A172 (cell line): ENCODE measurements around the gene ATAD3B. TPM values are rescaled to one million over a fixed set of nuclear protein-coding genes. Genes with fewer than 3 reads are reported as not detected.
"Not testable (repeated sequence)": the region's sequence is repeated elsewhere in the genome, so short reads cannot be mapped to it uniquely, and the experiment has no call there.

ENCODE experiments used
- DNase-seq: peaks from one replicate; pipeline ENCODE4 v3.0.0-alpha.2; 2015; ENCODE audit warnings: low spot score
- total RNA-seq: library from RNA; depleted of rRNA; stranded (reverse); fragments of >200 nt; shearing (Covaris generic); gene quantifications from 2 replicates; pipeline ENCODE4 v1.2.3, GENCODE V29; 2014; rRNA removed

Gene ATAD3B
- total RNA-seq: 8.0 and 12.0 TPM in 2 replicates

GRCh38 chr1:1471389-1472052 is at the start of gene ATAD3B:
Gene ATAD3B, plus strand, starts transcription at chr1:1471765. Its CDS starts 120 bp downstream, at chr1:1471885.
- DNase-seq: peak; percentile 69

DNA sequence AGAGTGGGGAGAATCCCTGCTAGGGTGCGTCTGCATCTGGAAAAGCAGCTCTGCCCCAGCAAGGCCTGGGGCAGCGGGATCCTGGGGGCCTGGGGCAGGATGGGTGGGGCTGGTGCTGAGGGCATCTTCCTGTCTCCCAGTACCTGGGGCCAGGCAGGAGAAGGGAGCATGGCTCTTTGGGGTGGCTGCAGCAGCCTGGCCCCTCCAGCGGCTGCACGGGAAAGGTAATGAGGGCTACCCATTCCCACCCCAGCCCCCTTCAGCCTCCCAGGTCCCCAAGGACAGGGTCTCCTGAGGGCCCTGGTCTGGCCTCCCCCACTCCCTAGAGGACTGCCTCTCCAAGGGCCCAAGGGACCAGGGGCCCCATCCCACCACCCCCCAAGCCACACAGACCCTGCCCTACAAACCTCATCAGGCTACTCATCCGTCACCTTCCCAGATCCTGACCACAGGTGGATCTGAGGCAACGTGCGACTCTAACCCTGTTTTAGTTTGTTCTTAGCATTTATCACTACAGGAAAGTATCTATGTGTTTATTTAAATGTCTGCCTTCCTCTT is 49.6 kb upstream of the ATAD3B start:
- no peak for DNase-seq

DNA sequence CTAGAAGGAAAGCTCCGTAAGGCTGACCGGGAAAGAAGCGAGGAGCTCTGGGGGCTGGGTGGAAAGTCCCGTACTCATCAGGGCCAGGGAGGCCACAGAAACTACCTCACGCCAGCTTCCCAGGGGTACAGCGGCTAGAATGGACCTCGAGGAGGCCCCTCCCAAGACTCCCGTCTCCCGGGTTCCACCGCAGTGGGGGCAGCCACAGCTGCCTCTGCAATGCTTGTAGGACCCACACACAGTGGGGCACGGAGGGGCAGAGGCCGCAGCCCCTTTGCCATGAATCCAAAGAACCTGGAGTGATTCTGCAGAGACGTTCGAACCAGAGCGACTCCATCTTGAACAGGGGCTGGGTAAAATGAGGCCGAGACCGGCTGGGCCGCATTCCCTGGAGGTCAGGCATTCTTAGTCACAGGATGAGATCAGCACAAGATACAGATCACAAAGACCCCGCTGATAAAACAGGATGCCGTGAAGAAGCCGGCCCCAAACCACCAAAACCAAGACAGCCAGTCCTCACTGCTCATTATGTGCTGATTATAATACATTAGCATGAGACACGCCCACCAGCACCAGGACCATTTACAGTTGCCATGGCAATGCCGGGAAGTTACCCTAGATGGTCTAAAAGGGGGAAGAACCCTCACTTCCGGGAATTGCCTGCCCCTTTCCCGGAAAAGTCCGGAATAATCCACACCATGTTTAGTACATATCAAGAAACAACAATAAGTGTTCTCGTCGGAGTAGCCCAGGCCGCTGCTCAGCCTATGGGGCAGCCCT is 48.9 kb upstream of the ATAD3B start:
- peak; percentile 43 for DNase-seq

- no peak for DNase-seq
These were observed 48.3 kb upstream of the ATAD3B start for GRCh38 chr1:1423245-1423597.

DNA sequence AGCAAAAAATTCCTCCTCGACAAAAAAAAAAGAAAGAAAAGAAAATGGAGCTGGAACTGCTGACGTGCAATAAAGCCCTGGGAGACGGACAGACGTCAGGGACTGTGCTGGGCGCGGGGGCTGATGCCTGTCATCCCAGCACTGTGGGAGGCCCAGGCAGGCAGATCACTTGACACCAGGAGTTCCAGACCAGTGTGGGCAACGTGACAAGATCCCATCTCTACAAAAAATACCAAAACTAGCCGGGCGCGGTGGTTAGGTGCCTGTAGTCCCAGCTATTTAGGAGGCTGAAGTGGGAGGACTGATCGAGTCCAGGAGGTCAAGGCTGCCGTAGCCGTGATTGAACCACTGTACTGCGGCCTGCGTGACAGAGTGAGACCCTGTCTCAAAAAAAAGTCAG is 46.9 kb upstream of the ATAD3B start:
- no peak for DNase-seq

GRCh38 chr1:1425426-1425752 is 46.2 kb upstream of the ATAD3B start:
- DNase-seq: no peak

- no peak for DNase-seq
These were observed 45.6 kb upstream of the ATAD3B start for GRCh38 chr1:1425753-1426495.

GRCh38 chr1:1426496-1427105 is 45.0 kb upstream of the ATAD3B start:
- no peak for DNase-seq

- DNase-seq: no peak
These were observed 44.3 kb upstream of the ATAD3B start for GRCh38 chr1:1427106-1427819.

DNA sequence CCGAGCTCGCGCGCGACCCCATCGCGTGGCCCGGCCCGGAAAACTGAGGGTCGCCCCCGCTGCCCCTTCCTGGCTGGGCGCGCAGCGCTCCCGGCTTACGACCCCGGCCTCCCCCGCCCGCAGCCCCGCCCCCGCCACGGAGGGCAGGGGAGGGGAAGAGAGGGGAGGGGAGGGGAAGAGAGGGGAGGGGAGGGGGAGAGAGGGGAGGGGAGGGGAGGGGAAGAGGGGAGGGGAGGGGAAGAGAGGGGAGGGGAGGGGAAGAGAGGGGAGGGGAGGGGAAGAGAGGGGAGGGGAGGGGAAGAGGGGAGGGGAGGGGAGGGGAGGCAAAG is 43.8 kb upstream of the ATAD3B start:
- DNase-seq: no peak

GRCh38 chr1:1428174-1428573 is 43.4 kb upstream of the ATAD3B start:
- no peak for DNase-seq

DNA sequence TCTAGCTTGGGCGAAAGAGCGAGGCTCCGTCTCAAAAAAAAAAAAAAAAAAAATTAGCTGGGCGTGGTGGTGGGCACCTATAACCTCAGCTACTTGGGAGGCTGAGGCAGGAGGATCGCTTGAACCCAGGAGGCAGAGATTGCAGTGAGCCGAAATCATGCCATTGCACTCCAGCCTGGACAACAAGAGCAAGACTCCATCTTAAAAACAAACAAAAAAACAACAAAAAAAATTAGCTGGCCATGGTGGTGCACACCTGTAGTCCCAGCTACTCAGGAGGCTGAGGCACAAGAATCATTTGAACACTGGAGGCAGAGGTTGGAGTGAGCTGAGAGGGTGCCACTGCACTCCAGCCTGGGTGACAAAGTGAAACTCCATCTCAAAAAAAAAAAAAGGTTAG is 42.6 kb upstream of the ATAD3B start:
- DNase-seq: not testable (repeated sequence)

- no peak for DNase-seq
These were observed 41.9 kb upstream of the ATAD3B start for GRCh38 chr1:1429671-1430073.

DNA sequence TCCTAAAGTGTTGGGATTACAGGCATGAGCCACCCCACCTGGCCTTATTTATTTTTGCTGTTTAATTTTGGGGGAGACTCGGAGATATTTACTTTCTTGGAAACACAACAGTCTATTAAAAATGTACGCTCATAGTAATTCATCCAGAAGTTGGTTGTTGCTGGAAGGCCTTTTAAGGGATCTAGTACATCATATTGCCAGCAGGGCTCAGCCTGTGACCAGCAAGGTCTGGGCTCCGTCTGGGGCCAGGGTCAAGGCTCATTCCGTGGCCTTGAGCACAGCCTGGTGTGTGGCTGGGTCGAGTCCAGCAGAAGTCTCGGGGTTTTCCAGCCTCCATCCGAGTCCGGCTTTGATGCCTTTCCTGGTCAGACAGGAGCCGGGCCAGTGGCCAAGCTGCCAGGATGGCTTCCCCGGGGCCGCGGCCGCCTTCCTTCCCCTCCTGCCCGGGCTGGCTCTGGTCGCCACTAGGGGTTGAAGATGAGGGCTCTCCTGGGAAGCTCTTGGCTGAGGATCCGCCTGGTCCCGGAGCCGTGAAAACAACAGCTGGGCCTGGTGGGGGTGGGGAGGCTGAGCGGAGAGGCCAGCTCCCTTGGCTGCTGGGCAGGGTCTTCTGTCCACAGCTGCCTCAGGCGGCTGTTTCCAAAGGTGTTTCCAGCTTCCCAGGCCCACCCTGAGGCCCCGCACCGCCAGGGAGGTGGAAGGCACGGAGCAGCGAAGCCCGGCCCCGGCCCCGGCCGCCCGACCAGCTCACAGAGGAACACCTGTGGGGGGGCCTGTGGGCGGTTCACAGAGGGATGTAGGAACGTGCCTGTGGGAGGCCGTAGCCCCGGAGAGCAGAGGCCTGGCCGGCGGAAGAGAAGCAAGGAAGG is 41.2 kb upstream of the ATAD3B start:
- DNase-seq: peak; percentile 46

DNA sequence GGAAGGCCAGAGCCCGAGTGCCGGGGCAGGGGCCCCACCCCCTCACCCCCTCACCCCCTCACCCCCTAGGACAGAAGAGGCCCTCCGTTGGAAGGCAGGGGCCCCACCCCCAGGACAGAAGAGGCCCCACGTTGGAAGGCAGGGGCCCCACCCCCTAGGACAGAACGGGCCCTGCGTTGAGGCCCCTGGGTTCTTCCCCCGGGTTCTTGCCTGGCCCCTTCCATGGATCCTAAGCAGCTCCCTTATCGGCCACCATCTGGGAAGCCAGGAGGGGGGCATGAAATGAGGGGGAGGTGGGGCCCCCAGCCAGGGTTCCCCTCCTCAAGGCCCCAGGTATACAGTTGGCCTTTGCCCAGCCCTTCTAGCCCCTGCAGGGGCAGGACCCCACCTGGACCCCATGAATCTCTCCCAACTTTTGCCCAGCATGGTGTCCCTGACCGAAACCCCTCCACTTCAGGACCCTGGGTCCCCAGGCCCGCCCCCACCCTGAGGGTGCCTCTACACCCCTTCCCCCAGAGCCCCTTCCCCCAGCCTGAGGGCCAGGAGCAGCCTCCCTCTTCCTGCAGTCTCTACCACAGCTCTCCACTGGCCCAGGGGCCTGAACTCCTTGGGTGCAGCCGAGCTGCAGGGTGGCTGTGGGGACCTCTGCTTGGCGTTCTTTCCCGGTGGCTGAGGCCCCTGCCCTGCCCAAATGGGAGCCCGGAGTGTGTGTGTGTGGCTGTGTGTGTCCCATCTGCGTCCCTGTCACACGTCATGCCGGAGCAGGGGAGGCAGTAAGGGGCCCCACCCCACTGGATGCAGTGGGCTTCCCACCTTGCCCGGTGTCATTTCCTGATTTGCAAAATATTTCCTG is 40.3 kb upstream of the ATAD3B start:
- DNase-seq: no peak

DNA sequence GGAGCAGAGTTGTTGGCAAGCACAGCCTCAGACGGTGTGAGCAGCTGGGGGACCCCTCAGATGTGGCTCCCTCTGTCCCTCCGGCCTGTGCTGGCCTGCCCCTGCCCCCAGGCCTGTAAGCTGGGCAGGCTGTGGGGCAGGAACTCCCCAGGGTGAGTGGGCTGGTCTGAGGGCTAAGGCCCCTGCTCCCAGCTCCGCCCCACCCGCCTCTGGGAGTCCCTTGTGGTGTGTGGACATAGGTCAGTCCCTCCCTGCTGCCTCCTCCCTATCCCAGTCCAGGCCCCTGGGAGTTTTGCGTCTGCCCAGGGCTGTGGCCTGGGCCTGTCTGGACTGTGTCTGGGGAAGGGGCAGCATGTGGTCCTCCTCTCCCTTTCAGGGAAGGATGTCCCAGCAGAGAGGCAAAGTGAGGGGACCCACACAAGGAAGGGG is 39.7 kb upstream of the ATAD3B start:
- peak; percentile 35 for DNase-seq

- no peak for DNase-seq
These were observed 39.2 kb upstream of the ATAD3B start for GRCh38 chr1:1432274-1432950.

- peak; percentile 70 for DNase-seq
These were observed 38.4 kb upstream of the ATAD3B start for GRCh38 chr1:1432951-1433803.
